Endothelial cell of umbilical vein (primary cell): ENCODE data around the gene GALNT14. TPM values are rescaled to one million over a fixed set of nuclear protein-coding genes. Genes with fewer than 3 reads are reported as not detected.

ENCODE experiments used
- BruUV-seq: library from RNA; stranded (reverse); fragments of 400-500 nt; replicated peaks from 2 replicates; lab custom pipeline; 2021; lab: Mats Ljungman, UMichigan
- CTCF ChIA-PET: fragments of 300-600, 350-600 bp; sonication (Branson Sonifier 250); formaldehyde crosslinking; loops from one replicate; lab custom pipeline; 2021; ENCODE audit warnings: antibody characterized with exemption, inconsistent platforms; lab: Charles Lee
- POLR2A ChIA-PET: fragments of 300-600, 350-600 bp; sonication (Branson Sonifier 250); formaldehyde crosslinking; loops from one replicate; lab custom pipeline; 2021; ENCODE audit warnings: antibody characterized with exemption, inconsistent platforms; lab: Charles Lee
- DNase-seq: peaks from one replicate; pipeline ENCODE4 v3.0.0-alpha.2; 2011; ENCODE audit warnings: low read depth, low spot score
- FAIRE-seq: peaks from 2 replicates; lab custom pipeline; 2011; peaks lifted over from hg19 to GRCh38; lab: Jason Lieb, UNC
- H2AFZ ChIP-seq: 2 replicates; pipeline ENCODE4 v1.6.0; 2012; ENCODE audit warnings: low read depth, low read length, control low read depth, inconsistent platforms
- H3K27ac ChIP-seq: 2 replicates; pipeline ENCODE4 v1.5.1; 2011; ENCODE audit warnings: low read depth, mild to moderate bottlenecking, control low read depth, low read length, moderate library complexity; ENCODE audit not compliant: insufficient read depth
- H3K27me3 ChIP-seq, 2 experiments: 2 replicates each; pipeline versions ENCODE4 v1.6.0 to v1.6.1; 2011; ENCODE audit warnings: low read length in 2 of 2, mixed read lengths in 1 of 2; ENCODE audit not compliant: control insufficient read depth in 2 of 2, insufficient read depth in 2 of 2
- H3K36me3 ChIP-seq, 2 experiments: 2 replicates in 1 of 2; 3 replicates in 1 of 2; pipeline ENCODE4 v1.5.1; 2011; ENCODE audit warnings: low read length in 2 of 2, mild to moderate bottlenecking in 1 of 2, moderate library complexity in 1 of 2; ENCODE audit not compliant: control insufficient read depth in 2 of 2, insufficient read depth in 2 of 2; ENCODE audit errors: extremely low read depth in 1 of 2
- H3K4me1 ChIP-seq: 3 replicates; pipeline ENCODE4 v1.5.1; 2011; ENCODE audit warnings: mild to moderate bottlenecking, low read length; ENCODE audit not compliant: control insufficient read depth, insufficient read depth; ENCODE audit errors: extremely low read depth
- H3K4me2 ChIP-seq: 2 replicates; pipeline ENCODE4 v1.6.1; 2011; ENCODE audit warnings: low read length, control low read depth, mixed read lengths; ENCODE audit not compliant: insufficient read depth
- H3K4me3 ChIP-seq, 3 experiments: fragments of 200-600 bp in 1 of 3; sonication (generic), shearing (Covaris generic) in 1 of 3; replicated peaks in 1 of 3; 2 replicates each; pipeline ENCODE4 v1.5.1; 2011 to 2016; ENCODE audit warnings: control low read depth in 3 of 3, low read length in 3 of 3, mild to moderate bottlenecking in 2 of 3, inconsistent platforms in 1 of 3, low read depth in 1 of 3, moderate library complexity in 1 of 3; ENCODE audit not compliant: insufficient read depth in 1 of 3
- H3K79me2 ChIP-seq: 2 replicates; pipeline ENCODE4 v1.6.0; 2012; ENCODE audit warnings: low read length, inconsistent platforms; ENCODE audit not compliant: control insufficient read depth, insufficient read depth
- H3K9ac ChIP-seq: replicated peaks from 2 replicates; pipeline ENCODE3; 2011; ENCODE audit warnings: low read length, control low read depth; ENCODE audit not compliant: insufficient read depth; ENCODE audit errors: extremely low read depth
- H3K9me1 ChIP-seq: replicated peaks from 3 replicates; pipeline ENCODE4 v1.6.0; 2011; ENCODE audit warnings: mild to moderate bottlenecking, low read length; ENCODE audit not compliant: control insufficient read depth, insufficient read depth; ENCODE audit errors: extremely low read depth
- H3K9me3 ChIP-seq: replicated peaks from 2 replicates; pipeline ENCODE4 v1.5.1; 2012; ENCODE audit warnings: low read length, inconsistent platforms; ENCODE audit not compliant: control insufficient read depth, insufficient read depth
- H4K20me1 ChIP-seq: replicated peaks from 2 replicates; pipeline ENCODE3; 2011; ENCODE audit warnings: mild to moderate bottlenecking, low read length; ENCODE audit not compliant: control insufficient read depth, insufficient read depth; ENCODE audit errors: extremely low read depth
- EZH2 ChIP-seq: IDR thresholded peaks from 2 replicates; pipeline ENCODE4 v1.6.1; 2012; ENCODE audit warnings: borderline replicate concordance, low read depth, mild to moderate bottlenecking, moderate library complexity, low read length, inconsistent platforms; ENCODE audit not compliant: severe bottlenecking
- FOS ChIP-seq: IDR thresholded peaks from 2 replicates; pipeline ENCODE4 v1.6.1; 2011; ENCODE audit warnings: mild to moderate bottlenecking, low read length, moderate library complexity, borderline replicate concordance; ENCODE audit not compliant: insufficient read depth
- GATA2 ChIP-seq: IDR thresholded peaks from 2 replicates; pipeline ENCODE4 v1.7.0; 2011; ENCODE audit warnings: low read depth, mild to moderate bottlenecking, moderate library complexity, mixed read lengths, low read length; ENCODE audit not compliant: insufficient read length, insufficient read depth
- JUN ChIP-seq: IDR thresholded peaks from 2 replicates; pipeline ENCODE4 v1.6.1; 2011; ENCODE audit warnings: borderline replicate concordance, low read depth; ENCODE audit not compliant: insufficient read length, insufficient read depth
- MYC ChIP-seq: IDR thresholded peaks from one replicate; pipeline ENCODE4 v1.6.1; 2011; ENCODE audit warnings: mild to moderate bottlenecking, low read depth, low read length
- POLR2A ChIP-seq: IDR thresholded peaks from 2 replicates; pipeline ENCODE4 v1.6.1; 2012; ENCODE audit warnings: low read depth, mild to moderate bottlenecking, control low read depth, low read length
- POLR2AphosphoS5 ChIP-seq: IDR thresholded peaks from 2 replicates; pipeline ENCODE4 v1.6.1; 2012; ENCODE audit warnings: low read depth, mild to moderate bottlenecking, control low read depth, low read length, moderate library complexity; ENCODE audit not compliant: insufficient read depth
- dilution Hi-C: fragments of 300-500 bp; cut with MboI; formaldehyde crosslinking; loops from one replicate; pipeline ENCODE4 v1.15.0; 2019; ENCODE audit warnings: low sequenced_read_pairs; ENCODE audit not compliant: extremely low pct_ligation_motif_present
- intact Hi-C: fragments of 100-400 bp; cut with micrococcal nuclease; formaldehyde crosslinking; loops from one replicate; pipeline ENCODE4 v1.10.0; 2022
- polyA plus RNA-seq, 4 experiments: library from polyadenylated mRNA; depleted of rRNA in 3 of 4; stranded (reverse) in 3 of 4; unstranded in 1 of 4; fragments of >200 nt; gene quantifications; 2 replicates each; pipeline versions ENCODE4 v1.2.1 to v1.2.3, GENCODE V29; 2011 to 2012; ENCODE audit warnings: missing spikeins in 1 of 4
- total RNA-seq: library from RNA; stranded (reverse); gene quantifications from 2 replicates; pipeline ENCODE4 v1.2.3, GENCODE V29; 2021
- TF ChIP-seq, protein P1 (sequence below): IDR thresholded peaks from 2 replicates; pipeline ENCODE4 v1.6.1; 2011; ENCODE audit not compliant: insufficient read depth, insufficient read length
- TF ChIP-seq, protein P2 (sequence below), 2 donors: IDR thresholded peaks; 1 replicate in 1 of 2; 2 replicates in 1 of 2; pipeline ENCODE4 v1.5.1; 2011; ENCODE audit warnings: low read length in 2 of 2, mild to moderate bottlenecking in 2 of 2, moderate library complexity in 2 of 2, control low read depth in 1 of 2, inconsistent platforms in 1 of 2, low read depth in 1 of 2; ENCODE audit not compliant: insufficient read depth in 1 of 2; ENCODE audit errors: extremely low read depth in 1 of 2

The GALNT14 gene
- total and polyA plus RNA-seq, 2 donors (not counting 3 experiments of a cell fraction or from before 2014, with no cell fraction given): 0.04 to 0.40 TPM

DNA sequence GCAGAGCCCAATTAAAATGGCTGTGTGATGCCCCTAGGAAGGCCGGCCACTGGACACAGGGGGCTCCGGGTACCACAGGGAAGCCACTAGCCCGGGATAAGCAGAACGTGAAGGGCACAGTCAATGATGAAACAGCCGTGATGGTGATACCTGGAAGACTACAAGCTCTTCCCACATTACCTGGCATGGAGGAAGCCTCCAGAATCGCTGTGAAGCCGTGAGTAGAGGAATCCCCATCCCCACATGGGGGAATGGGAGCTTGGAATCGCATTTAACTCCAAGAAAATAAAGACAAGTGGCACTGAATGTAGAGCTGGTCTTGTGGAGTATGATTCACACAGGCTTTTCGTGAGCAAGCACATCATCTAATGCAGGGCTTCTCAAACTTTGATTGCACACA, 16.1 kb downstream of the GALNT14 start:
- H3K9ac ChIP-seq: no peak overlapping the region
- H3K4me3 ChIP-seq: no peak overlapping the region
- TF ChIP-seq, protein P1, sequence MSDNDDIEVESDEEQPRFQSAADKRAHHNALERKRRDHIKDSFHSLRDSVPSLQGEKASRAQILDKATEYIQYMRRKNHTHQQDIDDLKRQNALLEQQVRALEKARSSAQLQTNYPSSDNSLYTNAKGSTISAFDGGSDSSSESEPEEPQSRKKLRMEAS: no peak
- TF ChIP-seq JUN (no peak), EZH2 (no peak), POLR2AphosphoS5 (no peak), FOS (no peak), MYC (no peak), GATA2 (no peak), POLR2A (no peak)
- TF ChIP-seq, protein P2, sequence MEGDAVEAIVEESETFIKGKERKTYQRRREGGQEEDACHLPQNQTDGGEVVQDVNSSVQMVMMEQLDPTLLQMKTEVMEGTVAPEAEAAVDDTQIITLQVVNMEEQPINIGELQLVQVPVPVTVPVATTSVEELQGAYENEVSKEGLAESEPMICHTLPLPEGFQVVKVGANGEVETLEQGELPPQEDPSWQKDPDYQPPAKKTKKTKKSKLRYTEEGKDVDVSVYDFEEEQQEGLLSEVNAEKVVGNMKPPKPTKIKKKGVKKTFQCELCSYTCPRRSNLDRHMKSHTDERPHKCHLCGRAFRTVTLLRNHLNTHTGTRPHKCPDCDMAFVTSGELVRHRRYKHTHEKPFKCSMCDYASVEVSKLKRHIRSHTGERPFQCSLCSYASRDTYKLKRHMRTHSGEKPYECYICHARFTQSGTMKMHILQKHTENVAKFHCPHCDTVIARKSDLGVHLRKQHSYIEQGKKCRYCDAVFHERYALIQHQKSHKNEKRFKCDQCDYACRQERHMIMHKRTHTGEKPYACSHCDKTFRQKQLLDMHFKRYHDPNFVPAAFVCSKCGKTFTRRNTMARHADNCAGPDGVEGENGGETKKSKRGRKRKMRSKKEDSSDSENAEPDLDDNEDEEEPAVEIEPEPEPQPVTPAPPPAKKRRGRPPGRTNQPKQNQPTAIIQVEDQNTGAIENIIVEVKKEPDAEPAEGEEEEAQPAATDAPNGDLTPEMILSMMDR (IDR thresholded peaks at IDR 0.05; ENCODE audit: extremely low read depth in 1 of 2, insufficient read depth in 1 of 2, low read depth in 1 of 2, low read length in 2 of 2): no peak
- no peaks in the 10 kb centered on the region for H3K36me3 ChIP-seq
- dilution Hi-C loops: no loop called here
- H3K9me1 ChIP-seq: no peaks in the 10 kb centered on the region
- no peak overlapping the region for H2AFZ ChIP-seq
- intact Hi-C loops: no loop called here
- no TSS peak for BruUV-seq
- no peak overlapping the region for H3K27ac ChIP-seq
- no peak overlapping the region for H3K4me2 ChIP-seq
- H4K20me1 ChIP-seq: no peaks in the 10 kb centered on the region
- H3K4me1 ChIP-seq: no peaks in the 10 kb centered on the region
- FAIRE-seq: no peak
- no peak for DNase-seq
- no peaks in the 10 kb centered on the region for H3K79me2 ChIP-seq
- ChIA-PET CTCF (no interaction called here), POLR2A (no interaction called here)
- no peaks in the 10 kb centered on the region for H3K27me3 ChIP-seq
- H3K9me3 ChIP-seq: no peaks in the 10 kb centered on the region
